SW480 (cell line): ENCODE measurements around the gene ATXN1.
"Not testable (repeated sequence)": the region's sequence is repeated elsewhere in the genome, so short reads cannot be mapped to it uniquely, and the experiment has no call there.

Experiments used
- DNase-seq: peaks from one replicate; pipeline ENCODE4 v3.0.0-alpha.2; 2016; ENCODE audit warnings: low spot score

Gene ATXN1

DNA sequence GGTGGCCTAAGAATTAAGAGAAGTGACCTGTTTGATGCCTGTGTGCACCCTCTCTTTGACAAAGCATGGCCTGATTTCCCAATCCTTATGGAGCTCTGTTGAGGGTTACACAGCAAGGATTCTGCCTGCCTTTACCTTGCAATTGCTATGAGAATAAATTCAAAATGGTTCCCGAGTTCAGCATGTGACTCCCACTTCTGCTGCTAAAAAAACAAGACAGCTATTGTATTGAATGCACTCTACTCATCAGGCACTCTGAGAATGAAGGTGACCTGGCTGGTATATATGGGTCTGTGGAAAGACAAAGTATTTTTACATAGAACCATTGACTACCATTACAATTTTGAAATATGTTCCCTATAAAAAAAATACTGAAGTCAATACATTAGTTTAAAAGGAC lies 190.3 kb downstream of the ATXN1 start:
- no peak for DNase-seq

DNA sequence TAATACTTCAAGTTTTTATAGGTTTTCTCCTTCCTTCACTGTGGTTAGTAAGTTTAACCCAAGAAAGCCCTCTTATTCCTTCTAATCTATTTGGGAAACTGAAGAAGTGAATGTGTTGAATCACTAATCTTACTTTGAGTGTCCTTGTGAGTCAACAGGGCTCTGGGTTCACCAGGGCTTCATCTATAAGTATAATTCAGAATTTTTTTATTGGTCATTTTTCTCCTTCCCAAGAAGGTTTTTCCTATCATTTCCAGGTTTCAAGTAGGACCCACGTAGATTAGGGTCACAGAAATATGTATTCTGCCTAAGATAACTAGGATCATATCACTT lies 191.1 kb downstream of the ATXN1 start:
- DNase-seq, result no peak

DNA sequence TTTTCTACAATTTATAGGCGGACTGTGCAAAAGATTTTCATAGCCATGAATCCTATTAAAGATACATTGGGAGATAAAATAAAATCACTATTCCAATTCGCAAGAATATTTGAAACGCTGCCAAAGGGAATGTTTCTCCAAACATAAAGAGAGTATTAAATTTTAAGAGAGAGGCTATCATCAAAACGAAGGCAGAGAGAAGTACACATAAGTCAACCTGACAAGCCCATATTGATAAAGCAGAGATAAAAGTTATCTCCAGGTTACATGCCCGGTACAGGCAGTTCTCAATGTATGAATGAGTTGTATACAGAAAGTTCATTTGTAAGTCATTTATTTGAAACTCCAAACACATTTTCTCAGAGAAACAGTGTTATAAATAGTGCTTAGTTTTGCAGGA lies 193.1 kb downstream of the ATXN1 start:
- no peak for DNase-seq

DNA sequence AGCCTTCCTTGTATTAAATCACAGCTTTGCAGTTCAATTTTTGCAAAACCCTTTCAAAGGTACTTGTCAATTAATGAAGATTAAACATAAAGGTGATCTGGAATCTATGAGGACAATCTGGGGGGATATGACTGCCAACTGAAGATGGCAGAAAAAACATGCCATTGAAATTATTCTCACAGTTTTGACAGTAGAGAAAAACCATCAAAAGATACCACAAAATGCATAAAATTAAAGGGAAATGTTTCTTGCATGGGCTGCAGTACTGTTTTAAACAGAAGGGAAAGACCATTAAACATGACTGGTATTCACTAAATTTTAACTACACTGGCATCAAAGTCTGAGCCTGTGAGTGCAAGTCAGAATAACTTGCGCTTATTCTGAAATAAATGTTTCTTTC lies 194.2 kb downstream of the ATXN1 start:
- DNase-seq, result no peak

DNA sequence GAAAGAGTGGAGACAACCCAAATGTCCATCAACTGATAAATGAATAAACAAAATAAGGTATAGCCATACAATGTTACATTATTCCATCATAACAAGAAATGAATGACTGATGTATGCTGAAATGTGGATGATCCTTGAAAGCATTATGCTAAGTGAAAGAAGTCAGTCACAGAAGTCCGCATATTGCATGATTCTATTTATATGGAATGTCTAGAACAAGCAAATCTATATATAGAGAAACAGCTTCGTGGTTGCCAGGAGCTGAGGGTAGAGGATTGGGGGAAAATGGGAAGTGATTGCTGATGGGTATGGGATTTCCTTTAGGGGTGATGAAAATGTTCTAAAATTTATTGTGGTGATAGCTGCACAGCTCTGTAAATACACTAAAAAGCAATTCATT lies 196.8 kb downstream of the ATXN1 start:
- DNase-seq, result no peak

DNA sequence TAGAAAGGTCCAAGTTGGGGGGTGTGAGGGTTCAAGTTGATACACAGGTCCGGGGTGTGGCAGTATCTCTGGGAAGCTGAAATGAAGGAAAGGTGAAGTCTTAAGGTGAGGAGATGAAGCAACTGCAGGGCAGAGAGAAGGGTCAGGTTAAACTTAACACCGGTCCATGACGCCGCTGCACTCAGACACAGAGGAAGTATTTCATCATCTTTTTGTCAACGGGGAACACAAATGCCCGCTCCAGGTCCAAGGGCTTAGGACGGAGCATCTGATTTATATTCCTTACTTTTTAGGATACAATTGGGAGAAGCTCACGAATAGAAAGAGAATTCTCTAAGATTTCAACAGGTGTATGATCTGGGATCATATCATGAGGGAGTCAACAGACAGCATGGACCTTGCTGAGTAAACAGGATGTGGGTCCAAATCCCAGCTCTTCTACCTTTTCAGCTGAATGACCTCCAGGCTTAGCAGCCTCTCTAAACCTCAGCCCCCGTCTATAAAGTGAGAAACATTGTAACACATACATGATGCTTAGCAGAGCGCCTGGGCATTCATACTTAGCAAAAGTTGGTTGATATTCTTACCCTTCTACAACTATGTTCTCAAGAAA lies 197.5 kb downstream of the ATXN1 start:
- DNase-seq, result no peak

DNA sequence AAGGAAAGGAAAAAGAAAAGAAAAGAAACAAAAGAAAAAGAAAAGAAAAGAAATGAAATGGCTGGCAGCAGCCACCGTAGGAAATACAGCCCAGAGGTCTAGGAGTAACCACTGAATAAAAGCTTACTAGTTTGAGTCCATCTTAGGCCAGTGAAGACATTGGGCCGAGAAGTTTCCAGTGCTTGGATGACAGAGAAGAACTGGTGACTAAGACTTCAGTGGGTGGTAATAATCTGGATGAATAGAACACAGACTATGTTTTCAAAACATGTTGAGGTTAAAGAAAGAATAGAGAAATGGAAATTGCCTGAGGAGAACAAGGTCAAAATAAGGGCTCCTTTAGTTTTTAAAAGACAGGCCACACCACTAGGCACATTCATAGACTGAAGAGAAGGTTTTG lies 198.8 kb downstream of the ATXN1 start:
- no peak for DNase-seq

DNA sequence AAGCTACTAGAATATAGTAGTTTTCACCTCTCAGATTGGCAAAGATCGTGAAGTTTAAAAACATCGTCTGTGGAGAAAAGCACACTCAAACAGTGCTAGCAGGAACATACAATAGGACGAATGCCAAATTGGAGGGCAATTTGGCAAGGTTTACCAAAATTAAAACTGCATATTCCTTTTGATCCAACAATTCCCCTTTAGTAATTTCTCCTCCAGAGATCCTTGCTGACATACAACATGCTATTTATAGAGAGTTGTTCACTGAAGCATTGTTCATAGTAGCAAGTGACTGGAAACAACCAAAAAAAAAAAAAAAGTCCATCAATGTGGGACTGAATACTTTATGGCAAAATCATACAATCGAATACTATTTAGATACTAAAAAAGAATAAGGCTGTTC lies 202.2 kb downstream of the ATXN1 start:
- no peak for DNase-seq

DNA sequence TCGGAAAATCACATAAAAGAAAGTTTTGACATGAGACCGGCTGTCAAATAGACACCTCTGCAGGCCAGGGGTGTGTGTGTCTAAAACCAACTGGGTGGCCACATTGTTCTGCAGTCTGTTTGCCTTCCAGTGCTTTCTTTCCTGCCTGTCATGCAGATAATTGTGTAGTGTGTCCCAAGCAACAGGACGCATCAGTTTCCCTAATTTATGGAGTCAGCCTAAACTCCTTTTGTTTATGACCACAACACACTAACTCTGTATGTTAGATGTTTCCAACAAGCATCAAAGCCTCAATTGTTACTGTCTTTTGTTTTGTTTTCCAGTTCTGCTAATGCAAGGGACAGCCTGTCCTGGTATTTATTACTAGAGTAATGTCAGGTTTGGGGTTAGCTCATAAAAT lies 205.7 kb downstream of the ATXN1 start:
- DNase-seq, result peak; percentile 72

DNA sequence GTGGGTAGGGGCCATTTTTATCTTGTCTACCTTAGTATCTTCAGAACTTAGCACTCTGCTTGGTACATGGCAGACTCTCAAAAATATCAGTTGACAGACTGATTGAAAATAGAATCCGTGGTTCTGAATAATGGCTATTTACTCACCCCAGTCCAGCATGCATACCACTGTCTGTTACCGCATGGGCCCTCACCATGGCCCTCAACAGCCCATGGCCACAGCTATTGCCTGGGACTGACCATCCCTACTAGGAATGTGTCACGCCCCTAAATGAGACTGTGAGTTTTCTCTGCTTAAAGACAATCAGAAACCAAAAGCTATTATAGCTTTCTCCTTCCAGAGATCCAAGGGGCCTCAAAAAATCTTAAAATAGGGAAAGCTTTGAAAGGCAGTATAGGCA lies 207.7 kb downstream of the ATXN1 start:
- no peak for DNase-seq

DNA sequence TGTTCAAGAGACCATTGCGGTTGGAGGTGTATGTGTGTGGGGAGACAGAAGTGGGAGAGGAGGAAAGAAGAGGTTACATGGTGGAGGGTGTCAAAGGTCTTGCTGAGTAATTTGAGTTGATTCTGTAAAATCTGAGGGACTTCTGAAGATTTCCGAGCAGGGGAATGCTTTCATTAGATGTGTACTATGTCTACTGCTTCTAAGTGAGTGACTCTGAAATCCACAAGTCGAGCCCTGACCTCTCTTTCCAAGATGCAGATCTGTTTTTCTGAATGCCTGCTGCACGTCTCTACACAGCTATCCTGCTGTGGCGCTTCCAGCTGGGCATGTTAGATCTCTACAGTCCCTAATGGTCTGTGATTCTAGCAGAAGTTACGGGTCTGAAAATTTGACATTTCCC lies 209.8 kb downstream of the ATXN1 start:
- DNase-seq, result no peak

DNA sequence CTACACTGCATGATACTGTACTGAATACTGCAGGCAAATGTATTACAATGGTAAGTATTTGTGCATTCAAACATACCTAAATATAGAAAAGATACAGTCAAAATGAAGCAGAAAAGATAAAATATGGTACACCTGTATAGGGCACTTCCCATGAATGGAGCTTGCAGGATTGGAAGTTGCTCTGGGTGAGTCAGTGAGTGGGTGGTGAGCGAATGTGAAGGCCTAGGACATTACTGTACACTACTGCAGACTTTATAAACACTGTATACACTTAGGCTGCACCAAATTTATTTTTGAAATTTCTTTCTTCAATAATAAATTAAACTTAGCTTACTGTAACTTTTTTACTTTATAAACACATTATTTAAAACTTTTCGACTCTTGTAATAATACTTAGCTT lies 213.1 kb downstream of the ATXN1 start:
- no peak for DNase-seq

DNA sequence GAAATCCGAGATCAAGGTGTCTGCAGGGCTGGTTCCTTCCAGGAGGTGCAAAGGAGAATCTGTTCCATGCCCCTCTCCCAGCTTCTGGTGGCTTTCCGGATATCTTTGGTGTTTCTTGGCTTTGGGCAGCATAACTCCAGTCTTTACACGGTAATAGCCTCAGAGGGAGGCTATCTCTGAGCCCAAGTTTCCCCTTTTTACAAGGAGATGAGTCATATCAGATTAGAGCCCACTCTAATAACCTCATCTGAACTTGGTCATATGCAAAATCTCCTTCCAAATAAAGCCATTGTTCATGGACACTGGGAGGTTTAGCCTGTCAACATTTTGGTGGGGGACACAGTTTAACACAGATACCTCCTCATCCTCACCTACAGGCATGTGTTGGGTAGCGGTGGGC lies 213.7 kb downstream of the ATXN1 start:
- DNase-seq, result no peak

DNA sequence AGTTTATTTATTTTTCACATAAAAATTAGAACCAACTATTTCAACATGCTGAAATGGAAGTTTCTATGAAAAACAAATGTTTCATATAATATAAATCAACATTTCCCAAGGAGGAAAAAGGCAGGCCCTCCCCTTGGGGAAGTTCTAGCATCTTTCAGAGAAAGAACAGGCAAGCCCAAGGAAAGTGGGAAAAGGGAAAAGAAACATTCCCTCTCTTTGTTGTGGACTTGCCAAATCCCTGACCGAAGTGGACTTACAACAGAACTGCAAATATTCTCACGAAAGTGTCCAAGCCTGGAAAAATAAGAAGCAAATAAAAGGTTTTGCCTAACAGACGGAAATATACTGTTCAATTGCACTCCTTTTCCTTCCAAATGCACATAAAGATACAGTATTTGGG lies 214.4 kb downstream of the ATXN1 start:
- no peak for DNase-seq

DNA sequence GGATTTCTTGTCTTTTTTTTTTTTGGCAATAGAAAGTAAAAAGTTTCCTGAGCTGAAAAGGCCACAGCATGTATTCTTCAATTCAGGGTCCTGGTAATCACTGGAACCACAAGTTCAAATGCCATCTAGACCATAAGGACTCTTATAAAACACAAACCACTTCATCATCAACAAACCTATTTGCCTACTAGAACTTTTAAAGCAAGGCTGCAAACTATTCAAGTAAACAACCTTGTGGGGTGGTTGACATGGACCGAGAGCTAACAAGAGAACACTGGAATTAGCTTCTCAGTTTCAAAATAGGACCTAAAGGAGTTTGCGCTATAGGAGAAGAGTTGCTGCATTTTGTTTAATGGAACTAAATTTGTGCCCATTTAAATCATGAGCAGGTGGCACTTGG lies 215.9 kb downstream of the ATXN1 start:
- DNase-seq, result no peak

DNA sequence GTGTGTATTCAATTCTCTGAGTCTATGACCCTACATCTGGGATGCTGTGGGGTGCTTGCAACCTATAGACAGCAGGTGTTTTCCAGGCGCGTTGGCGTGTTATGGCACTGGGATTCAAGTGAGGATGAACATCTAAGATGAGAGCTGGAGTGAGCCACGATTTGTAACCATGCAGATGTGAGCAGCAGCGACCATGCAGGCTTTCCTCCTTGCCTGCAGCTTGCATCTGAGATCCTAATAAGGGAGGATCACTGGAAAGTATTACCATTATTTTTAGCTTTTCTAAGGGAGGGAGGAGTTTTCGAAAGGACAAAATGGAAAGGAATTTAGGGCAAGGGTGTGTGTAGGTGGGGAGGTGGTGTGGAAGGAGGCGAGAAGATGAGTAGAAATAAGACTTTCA lies 216.7 kb downstream of the ATXN1 start:
- DNase-seq, result no peak

DNA sequence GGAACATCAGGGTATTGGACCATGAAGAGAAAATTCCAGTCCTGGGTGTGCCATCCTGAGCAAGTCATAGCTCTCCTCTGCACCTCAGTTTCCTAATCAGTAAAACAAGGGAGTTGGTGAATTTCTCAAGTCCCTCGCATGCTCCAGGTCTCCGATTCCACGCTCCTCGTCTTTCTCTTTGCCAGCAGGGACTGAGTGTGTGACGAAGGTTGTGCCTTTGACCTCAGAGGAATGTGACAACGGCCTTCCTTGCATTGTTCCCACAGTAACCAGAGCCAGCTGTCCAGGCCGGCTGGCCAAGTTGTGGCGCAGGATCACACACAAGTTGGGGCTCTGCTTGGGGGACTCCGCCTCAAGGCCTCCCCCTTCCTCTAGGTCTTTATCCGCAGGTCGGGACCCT lies 217.3 kb downstream of the ATXN1 start:
- no peak for DNase-seq

DNA sequence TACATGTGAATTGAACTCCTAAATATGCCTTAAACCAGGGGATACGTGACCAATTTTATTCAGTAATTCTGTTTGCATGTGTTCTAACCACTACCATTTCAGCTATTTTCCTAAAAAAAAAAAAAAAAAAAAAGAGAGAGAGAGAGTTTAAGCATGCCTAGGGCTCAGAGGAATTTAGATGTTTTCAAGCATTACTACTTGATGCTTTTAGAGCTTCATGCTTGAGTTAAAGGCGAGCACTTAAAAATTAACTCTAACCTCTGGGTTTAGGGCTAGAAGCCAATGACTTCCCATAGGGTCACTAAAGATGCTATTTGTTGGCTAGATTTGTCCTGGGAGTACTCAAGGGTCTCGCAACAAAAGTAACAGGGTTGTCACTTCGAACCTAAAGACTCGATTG lies 217.7 kb downstream of the ATXN1 start:
- DNase-seq, result no peak

DNA sequence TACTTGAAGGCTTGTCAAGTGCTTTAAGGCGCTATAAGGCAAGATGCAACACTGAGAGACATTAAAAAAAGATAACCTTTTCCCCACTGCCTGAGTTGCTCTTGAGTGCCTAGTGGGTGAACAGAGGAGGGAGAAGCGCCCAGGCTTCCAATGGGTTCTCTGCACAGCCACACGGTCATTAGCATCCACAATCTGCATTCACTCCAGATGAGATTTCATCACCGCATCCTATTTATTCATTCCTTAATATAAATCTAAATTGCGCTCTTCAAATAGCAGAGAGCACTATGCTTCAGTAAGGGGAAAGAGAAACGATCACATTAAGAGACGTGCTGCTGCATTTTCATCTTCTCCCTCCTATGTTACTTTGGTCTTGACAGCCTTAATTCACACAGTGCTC lies 219.2 kb downstream of the ATXN1 start:
- no peak for DNase-seq

DNA sequence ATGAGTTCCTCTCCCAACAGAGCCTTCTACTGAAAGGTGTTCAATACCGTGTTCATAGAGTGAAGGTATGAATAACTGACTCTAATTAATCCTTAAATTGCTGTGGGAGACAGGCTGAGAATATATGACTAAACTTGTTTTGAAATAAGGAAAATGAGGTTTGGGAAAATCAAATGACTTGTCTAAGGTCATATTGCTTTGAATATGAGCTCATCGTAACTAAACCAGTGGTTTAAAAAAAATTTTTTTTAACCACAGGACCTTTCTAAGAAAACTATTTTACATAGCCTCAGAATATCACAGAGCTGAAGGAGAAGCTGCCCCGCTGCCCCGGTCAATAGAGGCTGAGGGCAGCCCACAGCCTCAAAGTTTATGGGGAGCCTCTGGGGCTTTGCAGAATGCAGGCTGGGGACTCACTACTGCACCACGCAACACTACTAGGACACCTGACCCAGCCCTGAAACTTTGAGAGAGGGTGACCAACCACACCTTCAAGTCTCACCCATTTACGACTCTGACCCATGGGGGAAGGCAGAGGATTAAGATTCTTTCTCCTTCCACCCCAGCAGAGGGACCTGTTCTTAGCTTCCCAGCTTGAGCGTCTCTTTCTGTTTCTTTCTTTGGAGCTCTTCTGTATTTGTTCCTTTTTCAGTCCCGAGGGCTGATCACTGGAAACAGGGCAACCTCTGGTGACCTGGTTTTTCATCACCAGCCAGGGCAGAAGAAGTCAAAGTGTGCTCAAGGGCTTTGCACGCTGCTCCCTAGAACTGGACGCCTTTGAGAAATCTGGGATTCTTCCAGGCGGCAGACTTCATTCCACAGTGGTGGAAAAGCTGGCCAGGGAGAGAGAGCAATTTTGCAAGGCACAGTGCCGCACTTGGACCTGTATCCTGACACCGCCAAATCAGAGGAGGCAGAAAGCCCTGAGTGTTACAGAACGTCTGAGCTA lies 220.2 kb downstream of the ATXN1 start:
- DNase-seq, result no peak

DNA sequence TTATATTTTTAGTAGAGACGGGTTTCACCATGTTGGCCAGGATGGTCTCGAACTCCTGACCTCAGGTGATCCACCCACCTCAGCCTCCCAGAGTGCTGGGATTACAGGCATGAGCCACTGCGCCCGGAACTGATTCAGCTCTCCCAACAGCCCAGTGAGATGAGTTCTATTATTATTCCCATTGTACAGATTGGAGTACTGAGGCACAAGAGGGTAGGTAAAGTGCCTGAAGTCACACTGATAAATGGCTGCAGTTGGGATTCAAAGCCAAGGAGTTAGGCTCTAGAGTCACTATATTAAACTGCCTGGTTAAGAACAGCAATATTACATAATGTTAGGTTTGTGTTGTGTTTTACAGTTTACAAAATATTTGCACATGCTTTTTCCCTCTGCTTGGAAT lies 220.9 kb downstream of the ATXN1 start:
- not testable (repeated sequence) for DNase-seq

DNA sequence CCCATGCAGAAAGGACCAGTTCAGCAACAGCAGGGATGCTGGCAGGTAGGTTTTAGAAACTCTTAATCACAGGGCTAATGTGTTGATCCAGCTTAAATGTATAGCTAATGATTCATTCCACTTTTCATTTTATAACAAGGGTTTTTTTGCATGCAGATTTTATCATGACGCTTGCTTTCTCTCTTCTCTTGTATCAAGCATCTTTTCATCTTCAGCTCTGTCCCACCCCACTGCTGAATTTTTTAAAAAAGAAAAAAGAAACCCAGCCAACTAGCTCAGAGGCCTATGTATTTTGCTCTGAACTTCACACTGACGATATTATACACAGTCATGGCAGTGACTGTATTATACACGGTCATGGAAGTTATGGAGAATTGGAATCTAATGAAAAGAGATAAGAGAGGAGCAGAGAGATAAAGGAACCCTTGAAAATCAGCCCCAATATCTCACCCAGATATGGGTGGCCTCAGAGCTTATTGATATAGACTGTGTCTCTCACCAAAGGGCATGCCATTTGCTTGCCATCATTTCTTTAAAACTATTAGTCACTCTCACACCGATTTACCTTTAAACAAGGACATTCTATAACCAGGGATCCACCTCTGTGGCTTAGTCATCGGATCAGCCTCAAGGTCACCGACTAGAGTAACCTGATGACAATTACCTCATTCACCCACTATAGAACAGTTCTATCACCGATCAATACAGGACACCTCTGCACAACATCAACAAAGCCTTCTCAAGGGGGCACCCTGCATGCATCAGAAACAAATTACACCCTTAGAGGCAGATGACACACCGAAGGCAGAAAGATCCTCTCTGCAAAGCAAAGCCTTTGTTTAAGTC lies 222.0 kb downstream of the ATXN1 start:
- DNase-seq, result no peak

DNA sequence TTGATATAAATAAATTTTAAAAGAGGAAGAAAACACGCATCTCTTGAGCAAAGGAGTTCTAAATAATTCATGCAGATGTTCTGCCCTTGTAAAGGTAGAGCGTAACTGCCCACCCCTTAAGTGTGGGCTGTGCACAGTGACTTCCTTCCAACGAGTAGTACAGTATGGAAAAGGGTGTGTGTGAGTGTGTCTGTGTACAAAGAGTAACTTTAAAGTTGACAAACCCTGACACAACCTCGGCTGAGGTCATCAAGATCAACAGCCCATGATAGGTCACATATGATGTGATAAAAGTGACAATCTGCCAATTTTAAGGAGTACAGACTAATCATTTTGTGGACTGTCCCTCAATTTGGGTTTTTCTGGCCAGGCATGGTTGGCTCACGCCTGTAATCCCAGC lies 225.7 kb downstream of the ATXN1 start:
- no peak for DNase-seq
